ENCODE measurements around the gene CCKAR. TPM values are rescaled to one million over a fixed set of nuclear protein-coding genes. Genes with fewer than 3 reads are reported as not detected.

The CCKAR gene
- total and polyA plus RNA-seq, 2 experiments from 2014 or later = not detected

GRCh38 chr4:26431461-26432180, 58.7 kb downstream of the CCKAR start (continued):
- TF ChIP-seq, protein P1, sequence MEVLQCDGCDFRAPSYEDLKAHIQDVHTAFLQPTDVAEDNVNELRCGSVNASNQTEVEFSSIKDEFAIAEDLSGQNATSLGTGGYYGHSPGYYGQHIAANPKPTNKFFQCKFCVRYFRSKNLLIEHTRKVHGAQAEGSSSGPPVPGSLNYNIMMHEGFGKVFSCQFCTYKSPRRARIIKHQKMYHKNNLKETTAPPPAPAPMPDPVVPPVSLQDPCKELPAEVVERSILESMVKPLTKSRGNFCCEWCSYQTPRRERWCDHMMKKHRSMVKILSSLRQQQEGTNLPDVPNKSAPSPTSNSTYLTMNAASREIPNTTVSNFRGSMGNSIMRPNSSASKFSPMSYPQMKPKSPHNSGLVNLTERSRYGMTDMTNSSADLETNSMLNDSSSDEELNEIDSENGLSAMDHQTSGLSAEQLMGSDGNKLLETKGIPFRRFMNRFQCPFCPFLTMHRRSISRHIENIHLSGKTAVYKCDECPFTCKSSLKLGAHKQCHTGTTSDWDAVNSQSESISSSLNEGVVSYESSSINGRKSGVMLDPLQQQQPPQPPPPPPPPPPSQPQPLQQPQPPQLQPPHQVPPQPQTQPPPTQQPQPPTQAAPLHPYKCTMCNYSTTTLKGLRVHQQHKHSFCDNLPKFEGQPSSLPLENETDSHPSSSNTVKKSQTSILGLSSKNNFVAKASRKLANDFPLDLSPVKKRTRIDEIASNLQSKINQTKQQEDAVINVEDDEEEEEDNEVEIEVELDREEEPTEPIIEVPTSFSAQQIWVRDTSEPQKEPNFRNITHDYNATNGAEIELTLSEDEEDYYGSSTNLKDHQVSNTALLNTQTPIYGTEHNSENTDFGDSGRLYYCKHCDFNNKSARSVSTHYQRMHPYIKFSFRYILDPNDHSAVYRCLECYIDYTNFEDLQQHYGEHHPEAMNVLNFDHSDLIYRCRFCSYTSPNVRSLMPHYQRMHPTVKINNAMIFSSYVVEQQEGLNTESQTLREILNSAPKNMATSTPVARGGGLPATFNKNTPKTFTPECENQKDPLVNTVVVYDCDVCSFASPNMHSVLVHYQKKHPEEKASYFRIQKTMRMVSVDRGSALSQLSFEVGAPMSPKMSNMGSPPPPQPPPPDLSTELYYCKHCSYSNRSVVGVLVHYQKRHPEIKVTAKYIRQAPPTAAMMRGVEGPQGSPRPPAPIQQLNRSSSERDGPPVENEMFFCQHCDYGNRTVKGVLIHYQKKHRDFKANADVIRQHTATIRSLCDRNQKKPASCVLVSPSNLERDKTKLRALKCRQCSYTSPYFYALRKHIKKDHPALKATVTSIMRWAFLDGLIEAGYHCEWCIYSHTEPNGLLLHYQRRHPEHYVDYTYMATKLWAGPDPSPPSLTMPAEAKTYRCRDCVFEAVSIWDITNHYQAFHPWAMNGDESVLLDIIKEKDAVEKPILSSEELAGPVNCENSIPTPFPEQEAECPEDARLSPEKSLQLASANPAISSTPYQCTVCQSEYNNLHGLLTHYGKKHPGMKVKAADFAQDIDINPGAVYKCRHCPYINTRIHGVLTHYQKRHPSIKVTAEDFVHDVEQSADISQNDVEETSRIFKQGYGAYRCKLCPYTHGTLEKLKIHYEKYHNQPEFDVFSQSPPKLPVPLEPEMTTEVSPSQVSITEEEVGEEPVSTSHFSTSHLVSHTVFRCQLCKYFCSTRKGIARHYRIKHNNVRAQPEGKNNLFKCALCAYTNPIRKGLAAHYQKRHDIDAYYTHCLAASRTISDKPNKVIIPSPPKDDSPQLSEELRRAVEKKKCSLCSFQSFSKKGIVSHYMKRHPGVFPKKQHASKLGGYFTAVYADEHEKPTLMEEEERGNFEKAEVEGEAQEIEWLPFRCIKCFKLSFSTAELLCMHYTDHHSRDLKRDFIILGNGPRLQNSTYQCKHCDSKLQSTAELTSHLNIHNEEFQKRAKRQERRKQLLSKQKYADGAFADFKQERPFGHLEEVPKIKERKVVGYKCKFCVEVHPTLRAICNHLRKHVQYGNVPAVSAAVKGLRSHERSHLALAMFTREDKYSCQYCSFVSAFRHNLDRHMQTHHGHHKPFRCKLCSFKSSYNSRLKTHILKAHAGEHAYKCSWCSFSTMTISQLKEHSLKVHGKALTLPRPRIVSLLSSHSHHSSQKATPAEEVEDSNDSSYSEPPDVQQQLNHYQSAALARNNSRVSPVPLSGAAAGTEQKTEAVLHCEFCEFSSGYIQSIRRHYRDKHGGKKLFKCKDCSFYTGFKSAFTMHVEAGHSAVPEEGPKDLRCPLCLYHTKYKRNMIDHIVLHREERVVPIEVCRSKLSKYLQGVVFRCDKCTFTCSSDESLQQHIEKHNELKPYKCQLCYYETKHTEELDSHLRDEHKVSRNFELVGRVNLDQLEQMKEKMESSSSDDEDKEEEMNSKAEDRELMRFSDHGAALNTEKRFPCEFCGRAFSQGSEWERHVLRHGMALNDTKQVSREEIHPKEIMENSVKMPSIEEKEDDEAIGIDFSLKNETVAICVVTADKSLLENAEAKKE (CRISPR knock-in tag; IDR thresholded peaks at IDR 0.05) = no peak

Other genes starting within 250 kb of the CCKAR start
- 205 and 212 TPM in 2 replicates for gene RBPJ, start 169.5 kb downstream of the CCKAR start, total RNA-seq (2014; rRNA removed; shearing (Covaris generic))
- 457 and 461 TPM in 2 replicates for gene RBPJ, start 169.5 kb downstream of the CCKAR start, polyA plus RNA-seq (2016; fragmentation: Nextera tagmentation; extraction: Ambion mirVana)
- 4.0 and 4.3 TPM in 2 replicates for gene TBC1D19, start 93.6 kb upstream of the CCKAR start, total RNA-seq (2014; rRNA removed; shearing (Covaris generic))
- 1.1 and 1.9 TPM in 2 replicates for gene TBC1D19, start 93.6 kb upstream of the CCKAR start, polyA plus RNA-seq (2016; fragmentation: Nextera tagmentation; extraction: Ambion mirVana)